PC-3 (cell line): ENCODE results near the gene FUT6. TPM values are rescaled to one million over a fixed set of nuclear protein-coding genes. Genes with fewer than 3 reads are reported as not detected.

Source experiments
- ATAC-seq: fragments of 200-7000 bp; cut with Tn5 transposase; 2 replicates; pipeline ENCODE4 v1.9.1; 2020; ENCODE audit warnings: mild to moderate bottlenecking, moderate library complexity
- BruUV-seq: library from RNA; stranded (reverse); fragments of 400-500 nt; replicated peaks from 2 replicates; lab custom pipeline; 2021; lab: Mats Ljungman, UMichigan
- CTCF ChIA-PET: fragments of 300-600 bp; sonication (Branson Sonifier 250); formaldehyde crosslinking; loops from one replicate; lab custom pipeline; 2022; ENCODE audit warnings: antibody characterized with exemption; lab: Charles Lee
- POLR2A ChIA-PET: fragments of 300-600 bp; sonication (Branson Sonifier 250); formaldehyde crosslinking; loops from one replicate; lab custom pipeline; 2022; ENCODE audit warnings: antibody characterized with exemption; ENCODE audit not compliant: unreplicated experiment; lab: Charles Lee
- DNase-seq: peaks from one replicate; pipeline ENCODE4 v3.0.0-alpha.2; 2015
- H2AFZ ChIP-seq: fragments of 300-600 bp; sonication (generic); 2 replicates; pipeline ENCODE4 v1.6.0; 2016; ENCODE audit warnings: antibody characterized with exemption, low read length
- H3F3A ChIP-seq: fragments of 300-600 bp; sonication (generic); one replicate; pipeline ENCODE4 v1.6.0; 2017; ENCODE audit warnings: antibody characterized with exemption, low read length, control low read depth, mild to moderate bottlenecking; ENCODE audit not compliant: unreplicated experiment
- H3K27ac ChIP-seq: fragments of 300-600 bp; sonication (generic); 2 replicates; pipeline ENCODE4 v1.5.1; 2016; ENCODE audit warnings: mild to moderate bottlenecking, low read length
- H3K27me3 ChIP-seq: fragments of 300-600 bp; sonication (generic); 2 replicates; pipeline ENCODE4 v1.6.1; 2016; ENCODE audit warnings: low read length, mixed read lengths
- H3K36me3 ChIP-seq: fragments of 300-600 bp; sonication (generic); 2 replicates; pipeline ENCODE4 v1.6.1; 2016; ENCODE audit warnings: low read depth, mixed run types, low read length, mixed read lengths
- H3K4me1 ChIP-seq: fragments of 300-600 bp; sonication (generic); 2 replicates; pipeline ENCODE4 v1.5.1; 2016; ENCODE audit warnings: low read length; ENCODE audit not compliant: insufficient read depth
- H3K4me2 ChIP-seq: fragments of 300-600 bp; sonication (generic); 2 replicates; pipeline ENCODE4 v1.6.0; 2016; ENCODE audit warnings: low read length
- H3K4me3 ChIP-seq: fragments of 300-600 bp; sonication (generic); 2 replicates; pipeline ENCODE4 v1.5.1; 2016; ENCODE audit warnings: mild to moderate bottlenecking, low read length, mixed read lengths
- H3K79me2 ChIP-seq: fragments of 300-600 bp; sonication (generic); 2 replicates; pipeline ENCODE4 v1.6.1; 2017; ENCODE audit warnings: low read length, mixed read lengths
- H3K9ac ChIP-seq: fragments of 300-600 bp; sonication (generic); 2 replicates; pipeline ENCODE4 v1.6.0; 2016; ENCODE audit warnings: mild to moderate bottlenecking, low read length
- H3K9me2 ChIP-seq: fragments of 300-600 bp; sonication (generic); replicated peaks from 2 replicates; pipeline ENCODE4 v1.6.1; 2016; ENCODE audit warnings: mixed run types, low read length, mixed read lengths
- H3K9me3 ChIP-seq: fragments of 300-600 bp; sonication (generic); 2 replicates; pipeline ENCODE4 v1.6.1; 2016; ENCODE audit warnings: low read length, mixed read lengths
- H4K20me1 ChIP-seq: fragments of 300-600 bp; sonication (generic); 2 replicates; pipeline ENCODE4 v1.6.1; 2016; ENCODE audit warnings: low read length, mixed read lengths
- CTCF ChIP-seq: fragments of 300-600 bp; sonication (generic); conservative IDR thresholded peaks from 2 replicates; pipeline ENCODE4 v1.5.1; 2017; ENCODE audit warnings: antibody characterized with exemption, low read depth, mild to moderate bottlenecking, low read length
- EZH2 ChIP-seq: fragments of 300-600 bp; sonication (generic); IDR thresholded peaks from one replicate; pipeline ENCODE4 v1.6.1; 2017; ENCODE audit warnings: antibody characterized with exemption, mild to moderate bottlenecking, low read length; ENCODE audit not compliant: unreplicated experiment
- EZH2phosphoT487 ChIP-seq: fragments of 300-600 bp; sonication (generic); IDR thresholded peaks from 2 replicates; pipeline ENCODE4 v1.6.1; 2018; ENCODE audit warnings: mild to moderate bottlenecking, antibody characterized with exemption, low read length, borderline replicate concordance
- intact Hi-C: fragments of 100-400 bp; cut with micrococcal nuclease; formaldehyde crosslinking; loops from 2 replicates; pipeline ENCODE4 v1.9.0; 2023
- total RNA-seq: library from RNA; depleted of rRNA; stranded (reverse); fragments of >200 nt; gene quantifications from 2 replicates; pipeline ENCODE4 v1.2.3, GENCODE V29; 2014

FUT6 gene
- total RNA-seq, 1 experiment from 2014 or later, result 0.69 TPM

- Histone ChIP-seq H4K20me1 (no peaks in the 10 kb centered on the region), H3K36me3 (no peaks in the 10 kb centered on the region), H3K4me2 (no peak overlapping the region), H2AFZ (no peak overlapping the region), H3K4me1 (peaks cover 14% of the 10 kb centered on the region; the same call in 1 of the 2 replicates), H3K9ac (no peak overlapping the region), H3K9me2 (no peaks in the 10 kb centered on the region), H3K27me3 (no peaks in the 10 kb centered on the region), H3F3A (no peaks in the 10 kb centered on the region), H3K27ac (no peak overlapping the region), H3K9me3 (no peaks in the 10 kb centered on the region), H3K4me3 (no peak overlapping the region), H3K79me2 (no peaks in the 10 kb centered on the region)
- CTCF ChIA-PET, result no interaction called here
- intact Hi-C loops, result no loop called here
- POLR2A ChIA-PET, result no interaction called here
- TF ChIP-seq EZH2phosphoT487 (no peak), CTCF (no peak), EZH2 (no peak)
- no peak for DNase-seq
- no peak for ATAC-seq
- BruUV-seq, result no TSS peak
These were observed 9.8 kb downstream of the FUT6 start for GRCh38 chr19:5829567-5830310.

- intact Hi-C loops, result no loop called here
These were observed 10.6 kb downstream of the FUT6 start for GRCh38 chr19:5828661-5829566.

More at GRCh38 chr19:5828661-5829566, 10.6 kb downstream of the FUT6 start:
- POLR2A ChIA-PET, result no interaction called here
- no peaks in the 10 kb centered on the region for H3F3A ChIP-seq
- no peak overlapping the region for H2AFZ ChIP-seq
- DNase-seq, result no peak
- H4K20me1 ChIP-seq, result no peaks in the 10 kb centered on the region
- peak overlapping the region; percentile 68 for H3K9ac ChIP-seq
- no peaks in the 10 kb centered on the region for H3K27me3 ChIP-seq
- H3K27ac ChIP-seq, result no peak overlapping the region
- ATAC-seq, result no peak
- peaks cover 14% of the 10 kb centered on the region; the same call in 1 of the 2 replicates for H3K4me1 ChIP-seq
- H3K4me2 ChIP-seq, result peak overlapping the region; percentile 77
- H3K9me2 ChIP-seq, result no peaks in the 10 kb centered on the region
- TSS peak; percentile 99 for BruUV-seq
- TF ChIP-seq CTCF, result no peak
- TF ChIP-seq EZH2phosphoT487, result no peak
- no peak for TF ChIP-seq EZH2
- CTCF ChIA-PET, result interaction anchor here (1.9 kb wide), 1 partner anchor 25 kb away, joined by 11 read pairs; no protein-coding TSS in a partner anchor
- no peaks in the 10 kb centered on the region for H3K9me3 ChIP-seq
- H3K79me2 ChIP-seq, result no peaks in the 10 kb centered on the region
- peak overlapping the region; percentile 59; the same call in 1 of the 2 replicates for H3K4me3 ChIP-seq
- H3K36me3 ChIP-seq, result no peaks in the 10 kb centered on the region
